Measurements from ENCODE around the gene RCVRN. TPM values are rescaled to one million over a fixed set of nuclear protein-coding genes. Genes with fewer than 3 reads are reported as not detected.
"Not testable (repeated sequence)": the region's sequence is repeated elsewhere in the genome, so short reads cannot be mapped to it uniquely, and the experiment has no call there.

RCVRN gene
- total RNA-seq, 1 experiment from 2014 or later: not detected

GRCh38 chr17:9922012-9922848, 17.2 kb upstream of the RCVRN start:
- CTCF ChIA-PET: interaction anchor here (0.5 to 9.3 kb wide), 4 partner anchors 83 to 696 kb away, joined by 3 to 189 read pairs (median 8); no protein-coding TSS in a partner anchor
- H3K27me3 Mint-ChIP-seq (ENCODE audit: insufficient read depth, unreplicated experiment): no peaks in the 10 kb centered on the region
- no peaks in the 10 kb centered on the region for H3K9me3 Mint-ChIP-seq (ENCODE audit: unreplicated experiment)
- no peak overlapping the region for H3K4me3 Mint-ChIP-seq (ENCODE audit: unreplicated experiment)
- TF ChIP-seq CTCF (IDR thresholded peaks at IDR 0.05; ENCODE audit: unreplicated experiment): no peak
- POLR2A ChIA-PET: no interaction called here
- BruUV-seq (replicated peaks): no TSS peak
- H3K27ac Mint-ChIP-seq (ENCODE audit: low read depth, unreplicated experiment): no peak overlapping the region
- peaks cover 6% of the 10 kb centered on the region for H3K4me1 Mint-ChIP-seq (ENCODE audit: insufficient read depth, unreplicated experiment)
- intact Hi-C loops (cut with micrococcal nuclease): loop anchor here (10.0 kb wide), 1 partner anchor 403 kb away; no protein-coding TSS in a partner anchor
- no peak for DNase-seq (ENCODE audit: unreplicated experiment)
- H3K36me3 Mint-ChIP-seq (ENCODE audit: insufficient read depth, unreplicated experiment): no peaks in the 10 kb centered on the region

GRCh38 chr17:9921216-9921615, 16.1 kb upstream of the RCVRN start:
- H3K36me3 Mint-ChIP-seq (ENCODE audit: insufficient read depth, unreplicated experiment); H3K4me3 Mint-ChIP-seq (ENCODE audit: unreplicated experiment); POLR2A ChIA-PET; DNase-seq (ENCODE audit: unreplicated experiment); H3K9me3 Mint-ChIP-seq (ENCODE audit: unreplicated experiment); H3K4me1 Mint-ChIP-seq (ENCODE audit: insufficient read depth, unreplicated experiment); H3K27me3 Mint-ChIP-seq (ENCODE audit: insufficient read depth, unreplicated experiment); H3K27ac Mint-ChIP-seq (ENCODE audit: low read depth, unreplicated experiment); BruUV-seq (replicated peaks): not testable (repeated sequence)
- intact Hi-C loops (cut with micrococcal nuclease): loop anchor here (10.0 kb wide), 1 partner anchor 404 kb away; no protein-coding TSS in a partner anchor
- CTCF ChIA-PET: interaction anchor here (0.5 to 2.0 kb wide), 5 partner anchors 9 to 709 kb away, joined by 3 to 13 read pairs (median 4); no protein-coding TSS in a partner anchor

- Mint-ChIP-seq H3K27me3 (ENCODE audit: insufficient read depth, unreplicated experiment) (no peaks in the 10 kb centered on the region), H3K4me3 (ENCODE audit: unreplicated experiment) (no peak overlapping the region), H3K36me3 (ENCODE audit: insufficient read depth, unreplicated experiment) (peaks cover 5% of the 10 kb centered on the region), H3K9me3 (ENCODE audit: unreplicated experiment) (no peaks in the 10 kb centered on the region), H3K27ac (ENCODE audit: low read depth, unreplicated experiment) (no peak overlapping the region), H3K4me1 (ENCODE audit: insufficient read depth, unreplicated experiment) (no peaks in the 10 kb centered on the region)
- ChIA-PET CTCF (interaction anchor here (1.0 to 2.1 kb wide), 4 partner anchors 10 to 698 kb away, joined by 3 to 6 read pairs (median 3); no protein-coding TSS in a partner anchor), POLR2A (interaction anchor here (0.6 to 0.7 kb wide), 2 partner anchors 190 to 1870 kb away, joined by 3 to 4 read pairs; no protein-coding TSS in a partner anchor)
- no peak for TF ChIP-seq CTCF (IDR thresholded peaks at IDR 0.05; ENCODE audit: unreplicated experiment)
- DNase-seq (ENCODE audit: unreplicated experiment): no peak
- no TSS peak for BruUV-seq (replicated peaks)
- intact Hi-C loops (cut with micrococcal nuclease): no loop called here
Measured at GRCh38 chr17:9918804-9919352, 13.8 kb upstream of the RCVRN start.

GRCh38 chr17:9918352-9918751, 13.3 kb upstream of the RCVRN start:
- Mint-ChIP-seq H3K9me3 (ENCODE audit: unreplicated experiment) (no peaks in the 10 kb centered on the region), H3K4me1 (ENCODE audit: insufficient read depth, unreplicated experiment) (no peaks in the 10 kb centered on the region), H3K27me3 (ENCODE audit: insufficient read depth, unreplicated experiment) (no peaks in the 10 kb centered on the region), H3K36me3 (ENCODE audit: insufficient read depth, unreplicated experiment) (peaks cover 5% of the 10 kb centered on the region), H3K4me3 (ENCODE audit: unreplicated experiment) (no peak overlapping the region), H3K27ac (ENCODE audit: low read depth, unreplicated experiment) (no peak overlapping the region)
- no peak for TF ChIP-seq CTCF (IDR thresholded peaks at IDR 0.05; ENCODE audit: unreplicated experiment)
- CTCF ChIA-PET: interaction anchor here (0.8 to 2.1 kb wide), 3 partner anchors 14 to 699 kb away, joined by 3 to 6 read pairs (median 3); partner anchors contain the start of gene RCVRN
- POLR2A ChIA-PET: interaction anchor here (0.6 kb wide), 1 partner anchor 190 kb away, joined by 4 read pairs; no protein-coding TSS in a partner anchor
- intact Hi-C loops (cut with micrococcal nuclease): no loop called here
- no peak for DNase-seq (ENCODE audit: unreplicated experiment)
- no TSS peak for BruUV-seq (replicated peaks)
